Activated CD4-positive, alpha-beta T cell treated with anti-CD3 and anti-CD28 coated beads, Interleukin-2, amount 10 ng/mL, durations not matched to agents 7 days and 5 days (primary cell): ENCODE results near the gene P2RY13. TPM values are rescaled to one million over a fixed set of nuclear protein-coding genes. Genes with fewer than 3 reads are reported as not detected.

Experiments
- CTCF ChIA-PET: fragments of 350-600 bp; sonication (Branson Sonifier 250); formaldehyde crosslinking; loops from one replicate; lab custom pipeline; 2021; ENCODE audit warnings: antibody characterized with exemption; lab: Charles Lee
- POLR2A ChIA-PET: fragments of 350-600 bp; sonication (Branson Sonifier 250); formaldehyde crosslinking; loops from one replicate; lab custom pipeline; 2021; ENCODE audit warnings: antibody characterized with exemption; lab: Charles Lee
- DNase-seq: peaks from one replicate; pipeline ENCODE4 v3.0.0-alpha.2; 2020
- H3K27ac Mint-ChIP-seq: one replicate; pipeline ENCODE4 v1.8.0; 2021; ENCODE audit warnings: mild to moderate bottlenecking, moderate library complexity, mixed read lengths
- H3K27me3 Mint-ChIP-seq: one replicate; pipeline ENCODE4 v1.8.0; 2021; ENCODE audit warnings: mixed read lengths
- H3K36me3 Mint-ChIP-seq: one replicate; pipeline ENCODE4 v1.8.0; 2021; ENCODE audit warnings: low read depth, mixed read lengths
- H3K4me1 Mint-ChIP-seq: one replicate; pipeline ENCODE4 v1.8.0; 2021; ENCODE audit warnings: mixed read lengths
- H3K4me3 Mint-ChIP-seq: one replicate; pipeline ENCODE4 v1.8.0; 2021; ENCODE audit warnings: mild to moderate bottlenecking, moderate library complexity, mixed read lengths
- H3K9me3 Mint-ChIP-seq: one replicate; pipeline ENCODE4 v1.8.0; 2021; ENCODE audit warnings: mixed read lengths
- total RNA-seq, 2 experiments: library from RNA; stranded (reverse); gene quantifications; one replicate each; pipeline ENCODE4 v1.2.3, GENCODE V29; 2021

The P2RY13 gene
- total RNA-seq, 2 experiments from 2014 or later: not detected

DNA sequence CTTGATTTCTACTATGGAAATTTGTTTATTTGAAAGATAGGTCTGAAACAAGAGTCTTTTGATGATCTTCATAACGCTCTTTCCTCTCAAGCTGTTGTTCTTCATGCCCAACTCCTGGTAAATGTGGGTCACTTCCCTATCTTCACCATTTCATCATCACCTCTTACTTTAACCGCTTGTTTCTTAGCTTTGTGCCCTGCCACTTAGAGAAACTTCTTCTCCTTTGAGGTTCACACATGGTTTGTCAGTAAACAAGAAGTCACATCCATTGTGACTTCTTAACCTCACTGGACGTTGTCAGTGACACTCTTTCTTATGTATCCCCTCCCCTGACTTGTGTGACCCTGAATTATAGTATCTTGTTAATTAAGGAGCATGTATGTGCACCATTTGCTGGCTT is 16.9 kb upstream of the P2RY13 start:
- peaks cover 14% of the 10 kb centered on the region for H3K4me1 Mint-ChIP-seq
- DNase-seq: no peak
- no peak overlapping the region for H3K27ac Mint-ChIP-seq
- no peaks in the 10 kb centered on the region for H3K36me3 Mint-ChIP-seq
- POLR2A ChIA-PET: interaction anchor here (0.5 kb wide), 1 partner anchor 18 kb away, joined by 3 read pairs; no protein-coding TSS in a partner anchor
- CTCF ChIA-PET: interaction anchor here (1.4 to 1.5 kb wide), 2 partner anchors 11 to 55 kb away, joined by 3 read pairs; no protein-coding TSS in a partner anchor
- no peaks in the 10 kb centered on the region for H3K9me3 Mint-ChIP-seq
- H3K27me3 Mint-ChIP-seq: peaks cover 24% of the 10 kb centered on the region
- no peak overlapping the region for H3K4me3 Mint-ChIP-seq

DNA sequence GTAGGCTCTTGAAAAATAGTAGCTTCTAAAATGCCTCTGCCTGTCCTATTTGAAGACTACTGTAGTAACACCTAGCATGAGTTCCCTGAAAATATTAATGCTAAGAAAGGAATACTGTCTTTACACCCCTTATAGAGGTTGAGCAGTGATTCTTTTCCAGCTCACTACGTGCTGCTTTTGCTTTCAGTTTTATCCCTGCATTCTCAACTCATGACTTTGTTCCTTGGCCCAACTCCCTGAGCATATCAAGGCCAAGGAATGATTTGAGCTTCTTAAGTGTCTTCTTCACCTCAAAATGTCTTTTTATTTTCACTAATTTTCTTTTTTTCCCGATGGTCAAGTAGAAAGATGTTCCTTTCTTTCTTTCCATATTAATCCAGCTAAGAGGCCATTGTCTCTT is 16.5 kb upstream of the P2RY13 start:
- CTCF ChIA-PET: interaction anchor here (1.4 to 1.5 kb wide), 2 partner anchors 12 to 55 kb away, joined by 3 read pairs; no protein-coding TSS in a partner anchor
- DNase-seq: no peak
- H3K27ac Mint-ChIP-seq: no peak overlapping the region
- H3K27me3 Mint-ChIP-seq: peaks cover 24% of the 10 kb centered on the region
- H3K4me1 Mint-ChIP-seq: peaks cover 11% of the 10 kb centered on the region
- H3K36me3 Mint-ChIP-seq: no peaks in the 10 kb centered on the region
- POLR2A ChIA-PET: no interaction called here
- H3K4me3 Mint-ChIP-seq: no peak overlapping the region
- no peaks in the 10 kb centered on the region for H3K9me3 Mint-ChIP-seq

DNA sequence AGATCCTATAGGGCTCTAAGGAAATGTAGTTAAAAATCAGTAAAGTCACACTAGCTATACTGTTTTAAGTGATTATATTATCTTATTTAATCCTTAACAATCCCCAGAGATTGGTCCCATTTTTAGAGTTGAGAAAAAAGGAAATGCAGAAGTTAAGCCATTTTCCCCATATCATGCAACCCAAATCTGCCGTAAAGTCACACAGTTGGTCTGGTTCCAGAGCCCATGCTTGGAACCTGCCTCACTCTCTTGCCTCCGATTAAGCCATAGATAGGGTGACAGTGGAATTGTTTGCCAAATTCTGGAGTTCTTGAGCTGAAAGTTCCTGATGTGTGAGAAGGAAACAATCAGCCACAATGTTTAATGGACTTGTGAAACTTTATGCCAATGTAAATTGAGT is 2.3 kb upstream of the P2RY13 start:
- no peak for DNase-seq
- no peaks in the 10 kb centered on the region for H3K36me3 Mint-ChIP-seq
- CTCF ChIA-PET: interaction anchor here (0.5 to 1.3 kb wide), 2 partner anchors 12 to 947 kb away, joined by 3 read pairs; no protein-coding TSS in a partner anchor
- peaks cover 12% of the 10 kb centered on the region for H3K27me3 Mint-ChIP-seq
- no peaks in the 10 kb centered on the region for H3K9me3 Mint-ChIP-seq
- H3K27ac Mint-ChIP-seq: no peak overlapping the region
- POLR2A ChIA-PET: no interaction called here
- peaks cover 14% of the 10 kb centered on the region for H3K4me1 Mint-ChIP-seq
- H3K4me3 Mint-ChIP-seq: no peak overlapping the region

DNA sequence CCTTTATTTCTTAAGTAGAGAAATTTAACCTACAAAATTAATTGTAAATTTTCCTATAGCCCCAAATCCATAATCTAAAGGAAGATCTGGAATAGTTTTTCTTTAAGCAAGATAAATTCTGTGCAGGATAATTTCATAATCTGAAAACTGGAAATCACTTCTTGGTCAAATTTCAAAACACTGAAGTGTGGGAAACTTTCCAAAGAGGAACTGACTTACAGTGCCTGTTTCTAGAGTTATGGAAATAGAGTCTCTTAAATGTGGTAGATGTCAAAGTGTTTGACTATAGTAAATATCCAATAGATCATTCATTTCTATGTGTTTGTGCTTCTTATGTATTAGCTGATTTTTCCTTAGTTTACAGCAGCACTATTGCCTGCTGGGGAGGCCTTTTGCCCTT is 1.6 kb upstream of the P2RY13 start:
- no peak overlapping the region for H3K4me3 Mint-ChIP-seq
- peaks cover 12% of the 10 kb centered on the region for H3K27me3 Mint-ChIP-seq
- peaks cover 14% of the 10 kb centered on the region for H3K4me1 Mint-ChIP-seq
- ChIA-PET POLR2A (no interaction called here), CTCF (interaction anchor here (0.6 to 1.3 kb wide), 2 partner anchors 13 to 14 kb away, joined by 3 read pairs; partner anchors contain the start of gene GPR87)
- DNase-seq: no peak
- H3K36me3 Mint-ChIP-seq: no peaks in the 10 kb centered on the region
- H3K27ac Mint-ChIP-seq: no peak overlapping the region
- no peaks in the 10 kb centered on the region for H3K9me3 Mint-ChIP-seq

DNA sequence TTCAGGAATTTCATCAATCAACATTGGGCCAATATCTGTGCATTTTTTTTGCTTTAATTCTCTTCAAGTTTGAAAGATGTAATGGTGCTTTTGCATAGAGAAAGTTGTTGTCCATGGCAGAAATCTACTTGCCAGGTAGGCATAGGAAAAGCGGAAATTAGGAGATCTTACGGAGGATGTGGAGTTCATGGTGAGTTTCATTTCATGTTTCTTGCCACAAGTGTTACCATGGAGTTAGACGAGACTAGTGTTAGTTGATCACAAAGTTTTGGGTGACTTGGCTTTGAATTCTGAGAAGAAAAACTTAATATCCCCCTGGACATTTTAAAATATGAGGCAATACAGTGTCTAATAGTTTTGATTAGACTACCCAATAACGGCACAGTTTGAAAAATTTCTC is 1.0 kb upstream of the P2RY13 start:
- H3K36me3 Mint-ChIP-seq: no peaks in the 10 kb centered on the region

DNA sequence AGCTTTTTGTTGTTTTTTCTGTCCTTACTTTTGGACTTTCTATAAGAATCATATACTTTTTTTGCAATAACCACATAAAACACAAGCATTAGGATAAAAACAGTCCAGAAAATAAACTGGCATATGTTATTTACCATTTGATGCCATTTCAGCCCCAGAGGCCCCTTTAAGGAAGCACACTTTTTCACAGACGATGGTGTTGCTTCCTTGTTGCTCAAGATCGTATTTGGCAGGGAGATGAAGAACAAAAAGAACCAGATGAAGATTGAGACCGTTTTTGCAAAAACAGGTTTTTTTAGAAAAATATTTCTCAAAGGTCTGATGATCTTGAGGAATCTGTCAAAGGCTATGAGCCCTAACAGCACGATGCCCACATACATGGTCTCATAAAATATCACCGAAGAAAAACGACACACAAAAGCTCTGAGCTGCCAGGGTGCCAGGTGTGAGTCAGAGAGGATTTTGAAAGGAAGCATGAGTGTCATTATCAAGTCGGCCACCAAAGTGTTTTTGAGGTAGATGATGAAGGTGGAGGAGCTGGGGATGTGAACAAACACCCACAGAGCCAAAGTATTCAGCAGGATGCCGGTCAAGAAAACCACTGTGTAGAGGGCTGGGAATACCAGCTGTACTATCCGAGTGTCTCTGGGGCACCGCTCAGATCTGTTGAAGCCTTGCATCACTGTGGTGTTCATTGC is 902 bp downstream of the P2RY13 start:
- CTCF ChIA-PET: interaction anchor here (0.6 to 2.1 kb wide), 15 partner anchors 12 to 632 kb away, joined by 3 to 6 read pairs (median 4); partner anchors contain the start of gene GPR87
- peaks cover 14% of the 10 kb centered on the region for H3K4me1 Mint-ChIP-seq
- POLR2A ChIA-PET: no interaction called here
- H3K27me3 Mint-ChIP-seq: peaks cover 12% of the 10 kb centered on the region
- H3K4me3 Mint-ChIP-seq: peak overlapping the region; percentile 35
- H3K27ac Mint-ChIP-seq: peak overlapping the region; percentile 7
- no peaks in the 10 kb centered on the region for H3K36me3 Mint-ChIP-seq
- H3K9me3 Mint-ChIP-seq: no peaks in the 10 kb centered on the region
- DNase-seq: peak; percentile 20

More for the DNA sequence above, 1.0 kb upstream of the P2RY13 start:
- peaks cover 12% of the 10 kb centered on the region for H3K27me3 Mint-ChIP-seq
- no peak overlapping the region for H3K4me3 Mint-ChIP-seq
- H3K27ac Mint-ChIP-seq: no peak overlapping the region
- POLR2A ChIA-PET: no interaction called here
- H3K9me3 Mint-ChIP-seq: no peaks in the 10 kb centered on the region
- peaks cover 14% of the 10 kb centered on the region for H3K4me1 Mint-ChIP-seq
- CTCF ChIA-PET: no interaction called here
- no peak for DNase-seq

DNA sequence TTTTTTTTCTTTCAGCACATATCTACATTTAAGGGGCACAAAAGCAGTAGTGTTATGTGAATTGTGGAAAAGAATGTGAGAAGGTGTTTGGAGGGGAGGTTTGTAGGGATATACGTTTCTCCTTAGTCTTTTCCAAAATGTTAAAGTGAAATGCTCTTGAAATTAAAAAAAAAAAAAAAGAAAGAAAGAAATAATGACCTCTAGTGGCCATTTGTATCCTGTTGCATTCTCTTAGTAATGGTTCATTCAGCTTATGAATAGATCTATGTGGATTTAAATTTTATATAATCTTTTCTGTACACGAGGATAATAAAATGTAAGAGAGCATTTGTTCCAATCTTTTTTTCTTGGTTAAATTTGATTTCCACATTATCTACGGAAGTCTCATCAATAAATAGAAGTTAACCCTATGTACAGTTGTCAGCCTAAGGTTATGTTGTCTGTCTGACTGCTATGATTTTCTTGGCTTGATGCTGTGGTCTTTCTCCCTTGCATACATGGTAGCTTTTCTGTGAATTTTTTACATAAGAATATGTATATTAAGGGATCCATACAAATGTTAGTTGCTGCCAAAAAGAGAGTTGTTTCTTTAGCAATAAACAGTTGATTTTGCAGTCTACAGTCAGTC is 1.7 kb downstream of the P2RY13 start:
- no peak overlapping the region for H3K4me3 Mint-ChIP-seq
- no peaks in the 10 kb centered on the region for H3K36me3 Mint-ChIP-seq
- H3K9me3 Mint-ChIP-seq: no peaks in the 10 kb centered on the region
- no peak overlapping the region for H3K27ac Mint-ChIP-seq
- DNase-seq: no peak
- H3K4me1 Mint-ChIP-seq: peaks cover 11% of the 10 kb centered on the region
- peaks cover 12% of the 10 kb centered on the region for H3K27me3 Mint-ChIP-seq
- CTCF ChIA-PET: interaction anchor here (0.6 to 2.1 kb wide), 20 partner anchors 11 to 1047 kb away, joined by 3 to 6 read pairs (median 4); partner anchors contain the start of gene GPR87
- POLR2A ChIA-PET: no interaction called here

DNA sequence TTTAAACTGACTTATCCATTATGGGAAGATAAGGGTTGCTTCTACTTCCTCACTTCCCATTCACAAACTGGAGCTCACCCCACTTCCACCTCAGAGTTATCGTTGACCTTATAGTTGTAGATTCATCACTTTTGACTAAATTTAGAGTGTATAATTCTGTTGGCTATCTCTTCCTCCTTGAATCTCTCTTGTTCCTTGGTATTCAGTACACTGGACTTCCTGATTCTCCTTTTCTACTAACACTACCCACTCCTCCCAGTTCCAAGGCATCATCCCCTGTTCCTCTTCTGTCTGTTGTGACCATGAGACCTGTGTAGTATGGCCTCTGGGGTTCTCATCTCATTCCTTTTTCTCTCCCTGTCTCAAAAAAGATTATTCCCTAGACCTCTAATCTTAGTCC is 6.8 kb downstream of the P2RY13 start:
- Mint-ChIP-seq H3K9me3 (no peaks in the 10 kb centered on the region), H3K4me1 (peaks cover 9% of the 10 kb centered on the region), H3K4me3 (no peak overlapping the region), H3K36me3 (no peaks in the 10 kb centered on the region), H3K27me3 (no peaks in the 10 kb centered on the region), H3K27ac (peak overlapping the region; percentile 3)
- POLR2A ChIA-PET: no interaction called here
- no peak for DNase-seq
- CTCF ChIA-PET: interaction anchor here (1.3 to 1.5 kb wide), 2 partner anchors 11 to 166 kb away, joined by 3 to 4 read pairs; no protein-coding TSS in a partner anchor

DNA sequence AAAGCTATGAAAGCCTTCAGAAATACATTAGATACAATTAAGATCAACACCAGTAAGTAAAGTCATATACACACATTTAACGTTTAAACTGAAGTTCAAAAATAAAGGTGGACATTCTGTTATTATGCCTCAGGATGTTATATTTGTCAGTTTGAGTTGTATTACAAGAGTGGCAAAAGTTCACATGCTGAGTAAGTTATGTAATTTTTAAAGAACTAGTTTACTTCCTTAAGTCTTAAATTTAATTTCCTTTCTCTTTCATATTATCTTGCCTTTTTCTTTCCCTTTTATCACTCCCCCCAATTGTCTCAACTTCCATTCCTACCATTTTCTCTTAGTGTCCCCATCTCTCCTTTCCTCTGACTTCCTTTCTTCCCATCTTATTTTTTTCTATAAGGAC is 7.8 kb downstream of the P2RY13 start:
- Mint-ChIP-seq H3K4me1 (peaks cover 13% of the 10 kb centered on the region), H3K9me3 (no peaks in the 10 kb centered on the region)
- POLR2A ChIA-PET: no interaction called here

DNA sequence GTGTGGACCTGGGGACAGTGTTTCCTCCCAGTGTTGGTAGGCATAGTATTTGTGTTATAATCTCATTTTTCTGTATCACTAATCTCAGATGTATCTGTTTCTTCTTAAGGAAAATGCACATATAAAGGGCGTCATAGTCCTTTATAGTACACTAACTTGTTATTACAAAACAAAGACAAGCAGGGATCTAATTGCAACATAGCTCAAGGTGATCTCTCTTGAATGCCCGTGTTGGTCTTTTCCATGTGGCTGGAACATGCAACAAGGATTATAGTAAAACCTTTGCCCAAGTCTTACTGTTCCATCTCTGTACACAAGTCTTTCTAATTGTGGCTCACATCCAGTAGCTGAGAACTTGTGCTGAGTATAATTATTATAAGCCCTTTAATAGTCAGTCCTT is 9.2 kb downstream of the P2RY13 start:
- CTCF ChIA-PET: interaction anchor here (0.5 to 1.7 kb wide), 3 partner anchors 13 to 545 kb away, joined by 3 to 7 read pairs (median 4); no protein-coding TSS in a partner anchor
- H3K27ac Mint-ChIP-seq: no peak overlapping the region
- POLR2A ChIA-PET: no interaction called here

More for the DNA sequence above, 7.8 kb downstream of the P2RY13 start:
- CTCF ChIA-PET: interaction anchor here (0.9 to 1.7 kb wide), 4 partner anchors 16 to 165 kb away, joined by 3 to 7 read pairs (median 3); partner anchors contain the start of gene P2RY14
- Mint-ChIP-seq H3K4me3 (no peak overlapping the region), H3K27me3 (no peaks in the 10 kb centered on the region), H3K36me3 (no peaks in the 10 kb centered on the region), H3K27ac (no peak overlapping the region)
- no peak for DNase-seq

DNA sequence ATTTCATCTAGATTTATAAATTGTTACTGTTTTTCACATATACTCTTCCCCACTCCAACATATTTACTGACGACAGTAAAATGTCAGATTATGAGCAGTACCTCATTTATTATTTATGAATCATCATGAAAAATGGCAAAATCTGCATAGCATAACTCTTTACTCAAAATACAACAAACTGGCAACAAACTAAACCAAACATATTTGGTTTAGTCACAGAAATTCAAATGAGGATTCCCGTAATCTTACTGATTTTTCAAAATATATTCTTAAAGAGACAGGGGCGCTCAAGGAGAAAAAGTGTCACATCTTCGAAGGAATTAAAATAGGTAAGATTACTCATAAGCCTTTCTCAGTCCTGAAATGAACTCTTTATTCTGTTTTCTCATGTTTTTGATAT is 9.7 kb downstream of the P2RY13 start:
- Mint-ChIP-seq H3K27ac (no peak overlapping the region), H3K4me1 (peaks cover 20% of the 10 kb centered on the region), H3K9me3 (no peaks in the 10 kb centered on the region), H3K36me3 (no peaks in the 10 kb centered on the region), H3K27me3 (no peaks in the 10 kb centered on the region), H3K4me3 (no peak overlapping the region)
- POLR2A ChIA-PET: no interaction called here
- CTCF ChIA-PET: no interaction called here
- DNase-seq: no peak

More for the DNA sequence above, 9.2 kb downstream of the P2RY13 start:
- H3K4me3 Mint-ChIP-seq: no peak overlapping the region
- no peaks in the 10 kb centered on the region for H3K36me3 Mint-ChIP-seq
- no peaks in the 10 kb centered on the region for H3K27me3 Mint-ChIP-seq
- H3K4me1 Mint-ChIP-seq: peaks cover 20% of the 10 kb centered on the region
- H3K9me3 Mint-ChIP-seq: no peaks in the 10 kb centered on the region
- DNase-seq: no peak

DNA sequence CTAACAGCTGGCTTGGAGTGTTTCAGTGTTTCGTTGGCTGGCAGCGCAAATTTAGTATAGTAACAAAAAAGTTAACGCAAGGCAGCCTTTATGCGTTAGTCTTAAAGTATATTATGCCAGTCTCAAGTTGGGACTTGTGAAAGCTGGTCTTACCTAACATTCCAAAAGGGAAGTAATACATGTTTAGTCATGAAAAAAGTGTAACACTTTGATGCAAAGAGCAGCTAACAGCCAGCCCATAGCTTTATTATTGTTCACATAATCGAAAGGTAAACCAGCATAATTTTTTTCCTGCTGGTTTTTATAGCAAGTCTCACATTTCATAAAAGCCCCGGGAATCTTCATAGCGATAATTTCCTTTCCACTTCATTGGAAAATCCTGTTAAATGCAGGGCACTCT is 10.4 kb downstream of the P2RY13 start:
- POLR2A ChIA-PET: no interaction called here

DNA sequence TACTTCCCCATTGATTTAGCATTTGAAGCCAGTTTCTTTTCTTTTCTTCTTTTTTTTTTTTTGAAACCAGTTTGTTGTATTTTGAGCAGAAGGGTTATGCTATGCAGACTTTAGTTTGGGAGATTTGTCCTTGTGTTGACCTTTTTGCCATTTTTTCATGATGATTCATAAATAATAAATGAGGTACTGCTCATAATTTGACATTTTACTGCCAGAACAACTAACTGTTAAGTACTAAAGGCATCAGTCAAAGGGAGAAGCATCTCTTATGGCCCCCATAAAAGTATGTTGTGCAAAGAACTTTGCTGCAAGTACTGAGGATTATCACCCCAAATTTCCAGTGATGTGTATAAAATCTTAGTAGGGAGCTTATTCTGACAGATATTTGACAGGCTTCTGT is 11.0 kb downstream of the P2RY13 start:
- ChIA-PET CTCF (interaction anchor here (0.6 to 1.0 kb wide), 2 partner anchors 20 to 90 kb away, joined by 3 read pairs; no protein-coding TSS in a partner anchor), POLR2A (no interaction called here)
- H3K27ac Mint-ChIP-seq: no peak overlapping the region

More for the DNA sequence above, 10.4 kb downstream of the P2RY13 start:
- no peaks in the 10 kb centered on the region for H3K9me3 Mint-ChIP-seq
- CTCF ChIA-PET: interaction anchor here (1.0 kb wide), 1 partner anchor 21 kb away, joined by 3 read pairs; no protein-coding TSS in a partner anchor
- no peaks in the 10 kb centered on the region for H3K36me3 Mint-ChIP-seq
- peaks cover 20% of the 10 kb centered on the region for H3K4me1 Mint-ChIP-seq
- H3K27me3 Mint-ChIP-seq: no peaks in the 10 kb centered on the region
- no peak overlapping the region for H3K27ac Mint-ChIP-seq
- H3K4me3 Mint-ChIP-seq: no peak overlapping the region
- no peak for DNase-seq

More for the DNA sequence above, 11.0 kb downstream of the P2RY13 start:
- Mint-ChIP-seq H3K4me1 (peaks cover 20% of the 10 kb centered on the region), H3K9me3 (no peaks in the 10 kb centered on the region), H3K27me3 (no peaks in the 10 kb centered on the region), H3K4me3 (no peak overlapping the region), H3K36me3 (no peaks in the 10 kb centered on the region)
- no peak for DNase-seq
